Gastrocnemius medialis (tissue), 4 donors: ENCODE measurements around the gene ARHGEF17.

Experiments
- CTCF ChIP-seq, 5 experiments: fragments of 450-650 bp in 3 of 5; fragments of 200-600 bp in 2 of 5; sonication (generic) in 2 of 5; IDR thresholded peaks in 4 of 5; conservative IDR thresholded peaks in 1 of 5; 1 replicate in 4 of 5; 2 replicates in 1 of 5; pipeline ENCODE4 v1.5.1; 2016 to 2019; ENCODE audit warnings: antibody characterized with exemption in 5 of 5, mild to moderate bottlenecking in 3 of 5, moderate library complexity in 3 of 5
- POLR2A ChIP-seq, 2 donors: fragments of 450-650 bp; IDR thresholded peaks; one replicate each; pipeline ENCODE4 v1.6.1; 2017; ENCODE audit warnings: antibody characterized with exemption in 2 of 2, mild to moderate bottlenecking in 2 of 2, moderate library complexity in 2 of 2

- TF ChIP-seq CTCF (IDR thresholded peaks at IDR 0.05 in 4 of 5, conservative IDR thresholded peaks at IDR 0.05 in 1 of 5) (no peak), POLR2A (IDR thresholded peaks at IDR 0.05) (no peak)
Observed at GRCh38 chr11:73355109-73355508, 47.0 kb downstream of the ARHGEF17 start.
